Renal pelvis (tissue), 4 donors: ENCODE results near the gene PRUNE2. TPM values are rescaled to one million over a fixed set of nuclear protein-coding genes. Genes with fewer than 3 reads are reported as not detected.
"Not testable (repeated sequence)": the region's sequence is repeated elsewhere in the genome, so short reads cannot be mapped to it uniquely, and the experiment has no call there.

Experiments
- DNase-seq: peaks from one replicate; pipeline ENCODE4 v3.0.0-alpha.2; 2013
- polyA plus RNA-seq, 3 donors: library from polyadenylated mRNA; unstranded; fragments of 120-200 nt; gene quantifications; one replicate each; pipeline ENCODE4 v1.2.1, GENCODE V29; 2013; ENCODE audit not compliant: insufficient read length in 3 of 3

PRUNE2 gene
- polyA plus RNA-seq, 3 donors, result 12.0 to 16.8 (median 14.1) TPM

GRCh38 chr9:76700916-76701315 lies 205.0 kb downstream of the PRUNE2 start:
- no peak for DNase-seq

- no peak for DNase-seq
Measured at GRCh38 chr9:76699971-76700370, 205.9 kb downstream of the PRUNE2 start.

GRCh38 chr9:76697554-76697953 lies 208.4 kb downstream of the PRUNE2 start:
- DNase-seq, result no peak

- no peak for DNase-seq
Measured at GRCh38 chr9:76697081-76697480, 208.8 kb downstream of the PRUNE2 start.

- DNase-seq, result no peak
Measured at GRCh38 chr9:76693912-76694311, 212.0 kb downstream of the PRUNE2 start.

- no peak for DNase-seq
Measured at GRCh38 chr9:76692458-76693129, 213.3 kb downstream of the PRUNE2 start.

- DNase-seq, result no peak
Measured at GRCh38 chr9:76691517-76692313, 214.2 kb downstream of the PRUNE2 start.

GRCh38 chr9:76690973-76691370 lies 214.9 kb downstream of the PRUNE2 start:
- DNase-seq, result no peak

- no peak for DNase-seq
Measured at GRCh38 chr9:76690246-76690972, 215.5 kb downstream of the PRUNE2 start.

GRCh38 chr9:76688471-76689238 lies 217.3 kb downstream of the PRUNE2 start:
- no peak for DNase-seq

- DNase-seq, result no peak
Measured at GRCh38 chr9:76687861-76688391, 218.0 kb downstream of the PRUNE2 start.

- DNase-seq, result no peak
Measured at GRCh38 chr9:76686756-76687155, 219.2 kb downstream of the PRUNE2 start.

- DNase-seq, result no peak
Measured at GRCh38 chr9:76684213-76684612, 221.7 kb downstream of the PRUNE2 start.

- DNase-seq, result no peak
Measured at GRCh38 chr9:76681556-76681955, 224.4 kb downstream of the PRUNE2 start.

GRCh38 chr9:76680716-76681425 lies 225.0 kb downstream of the PRUNE2 start:
- no peak for DNase-seq

GRCh38 chr9:76677481-76678055 lies 228.3 kb downstream of the PRUNE2 start:
- no peak for DNase-seq

GRCh38 chr9:76676857-76677256 lies 229.1 kb downstream of the PRUNE2 start:
- DNase-seq, result no peak

GRCh38 chr9:76667521-76667957 lies 238.4 kb downstream of the PRUNE2 start:
- DNase-seq, result no peak

GRCh38 chr9:76665966-76666365 lies 239.9 kb downstream of the PRUNE2 start:
- DNase-seq, result not testable (repeated sequence)

GRCh38 chr9:76665458-76665857 lies 240.5 kb downstream of the PRUNE2 start:
- DNase-seq, result no peak

- no peak for DNase-seq
Measured at GRCh38 chr9:76664120-76664519, 241.8 kb downstream of the PRUNE2 start.
